HG02870 (cell line): ENCODE results near the gene GKAP1.
"Not testable (repeated sequence)": the region's sequence is repeated elsewhere in the genome, so short reads cannot be mapped to it uniquely, and the experiment has no call there.

Experiments
- ATAC-seq: cut with Tn5 transposase; IDR thresholded peaks from one replicate; pipeline ENCODE4 v1.9.1; 2021; ENCODE audit warnings: mild to moderate bottlenecking, moderate library complexity; ENCODE audit not compliant: unreplicated experiment

Gene GKAP1

GRCh38 chr9:83733739-83734138 is 83.8 kb downstream of the GKAP1 start:
- no peak for ATAC-seq

GRCh38 chr9:83728591-83729368 is 88.8 kb downstream of the GKAP1 start:
- ATAC-seq, result not testable (repeated sequence)

- ATAC-seq, result no peak
Measured at GRCh38 chr9:83724436-83724835, 93.1 kb downstream of the GKAP1 start.

- ATAC-seq, result no peak
Measured at GRCh38 chr9:83722726-83723495, 94.7 kb downstream of the GKAP1 start.

GRCh38 chr9:83721509-83721908 is 96.1 kb downstream of the GKAP1 start:
- no peak for ATAC-seq

GRCh38 chr9:83715794-83716193 is 101.8 kb downstream of the GKAP1 start:
- ATAC-seq, result no peak

GRCh38 chr9:83715221-83715620 is 102.3 kb downstream of the GKAP1 start:
- ATAC-seq, result no peak

GRCh38 chr9:83714329-83714728 is 103.2 kb downstream of the GKAP1 start:
- no peak for ATAC-seq

DNA sequence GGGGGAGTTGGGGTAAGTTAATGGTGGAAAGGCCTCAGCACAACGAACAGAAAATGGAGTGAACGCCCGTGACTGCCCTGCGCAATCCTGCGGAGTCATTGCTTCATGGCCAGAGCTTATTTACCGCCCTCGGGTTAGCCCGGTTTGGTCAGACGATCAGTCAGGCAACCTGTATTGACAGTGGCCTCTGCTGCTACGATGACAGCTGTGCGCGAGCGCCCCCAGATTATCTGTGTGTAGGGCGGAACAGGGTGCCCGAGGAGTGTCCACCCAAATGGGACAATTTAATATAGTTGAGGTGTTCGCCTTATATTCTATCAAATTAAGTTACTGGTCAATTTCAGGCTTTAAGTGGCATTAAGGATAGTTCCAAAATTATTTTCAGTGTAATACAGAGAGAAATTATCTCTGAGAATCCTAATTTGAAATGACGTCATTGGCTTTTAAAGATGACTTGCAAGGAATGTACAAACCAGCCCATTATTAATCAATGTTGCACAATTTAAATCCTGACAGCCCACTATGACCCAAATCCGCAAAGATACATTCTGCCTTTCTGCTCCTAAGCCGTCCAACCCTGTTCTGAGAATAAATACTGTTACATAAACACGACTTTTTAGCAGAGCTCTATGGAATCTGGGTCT is 108.9 kb downstream of the GKAP1 start:
- ATAC-seq, result peak; percentile 56

GRCh38 chr9:83707768-83708514 is 109.6 kb downstream of the GKAP1 start, which contains the start of gene UBQLN1:
Gene UBQLN1, minus strand, starts transcription at chr9:83707958. Its CDS starts 279 bp downstream, at chr9:83707679.
- ATAC-seq, result peak; percentile 72

GRCh38 chr9:83707518-83707767 is 110.1 kb downstream of the GKAP1 start:
- peak; percentile 46 for ATAC-seq

DNA sequence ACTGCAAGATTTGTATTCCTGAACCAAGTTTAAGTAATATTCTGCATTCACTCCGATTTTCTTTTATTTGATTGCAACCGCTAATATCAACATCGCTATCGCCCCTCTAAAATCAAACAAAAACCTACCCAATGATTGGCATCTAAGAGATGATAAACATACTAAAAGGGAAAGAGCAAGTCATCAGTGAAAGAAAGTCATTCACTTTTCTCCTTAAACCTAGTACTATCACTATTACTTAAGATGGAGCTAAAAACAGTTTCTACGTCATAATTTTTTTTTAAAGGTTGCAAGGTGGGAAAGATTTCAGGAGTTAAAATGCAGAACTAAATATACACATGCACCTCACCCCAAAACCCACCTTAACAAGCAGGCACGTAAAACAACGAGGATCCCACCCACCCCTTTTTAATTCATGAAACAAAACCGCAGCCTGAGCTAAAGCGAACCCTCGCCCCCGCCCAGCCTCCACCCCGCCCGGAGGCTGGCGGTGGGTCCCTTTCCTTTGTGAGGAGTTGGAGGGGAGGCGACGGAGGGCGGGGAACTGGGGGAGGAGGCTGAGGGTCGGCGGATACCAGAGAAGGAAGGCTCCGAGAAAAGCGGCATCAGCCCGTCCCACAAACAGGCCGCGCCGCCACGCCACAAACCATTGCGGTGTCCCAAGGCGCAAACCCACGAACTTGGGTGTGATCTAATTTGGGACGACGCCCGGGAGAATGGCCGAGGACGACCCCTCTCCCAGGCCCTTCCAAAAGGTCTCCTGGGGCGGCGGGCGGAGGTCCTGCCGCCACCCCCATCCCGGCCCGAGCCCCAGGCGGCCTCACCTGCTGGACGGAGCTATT is 110.7 kb downstream of the GKAP1 start:
- ATAC-seq, result peak; percentile 9

DNA sequence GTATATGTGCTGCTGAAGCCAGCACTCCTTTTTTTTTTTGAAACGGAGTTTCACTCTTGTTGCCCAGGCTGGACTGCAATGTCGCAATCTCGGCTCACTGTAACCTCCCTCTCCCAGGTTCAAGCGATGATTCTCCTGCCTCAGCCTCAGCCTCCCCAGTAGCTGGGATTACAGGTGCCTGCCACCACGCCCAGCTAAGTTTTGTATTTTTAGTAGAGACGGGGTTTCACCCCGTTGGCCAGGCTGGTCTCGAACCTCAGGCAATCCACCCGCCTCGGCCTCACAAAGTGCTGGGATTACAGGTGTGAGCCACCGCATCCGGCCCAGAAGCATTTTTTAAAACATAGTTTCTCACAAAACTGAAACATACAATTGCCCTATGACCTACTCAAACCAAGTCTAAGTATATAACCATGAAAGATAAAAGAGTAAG is 112.3 kb downstream of the GKAP1 start:
- ATAC-seq, result not testable (repeated sequence)

DNA sequence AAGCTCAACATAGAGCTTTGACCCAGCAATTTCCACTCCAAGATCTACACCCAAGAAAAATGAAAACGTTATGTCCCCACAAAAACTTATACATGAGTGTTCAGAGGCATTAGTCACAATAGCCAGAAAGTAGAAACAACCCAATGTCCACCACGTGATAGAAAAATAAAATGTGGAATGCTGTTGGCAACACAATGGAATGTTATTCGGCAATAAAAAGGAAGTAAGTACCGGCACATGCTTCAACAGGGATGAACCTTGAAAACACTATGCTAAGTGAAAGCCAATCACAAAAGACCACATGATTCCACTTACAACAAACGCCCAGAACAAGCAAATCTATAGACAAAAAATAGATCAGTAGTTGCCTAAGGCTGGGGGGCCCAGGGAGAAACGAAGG is 115.8 kb downstream of the GKAP1 start:
- ATAC-seq, result no peak

- ATAC-seq, result no peak
Measured at GRCh38 chr9:83701286-83701685, 116.3 kb downstream of the GKAP1 start.

DNA sequence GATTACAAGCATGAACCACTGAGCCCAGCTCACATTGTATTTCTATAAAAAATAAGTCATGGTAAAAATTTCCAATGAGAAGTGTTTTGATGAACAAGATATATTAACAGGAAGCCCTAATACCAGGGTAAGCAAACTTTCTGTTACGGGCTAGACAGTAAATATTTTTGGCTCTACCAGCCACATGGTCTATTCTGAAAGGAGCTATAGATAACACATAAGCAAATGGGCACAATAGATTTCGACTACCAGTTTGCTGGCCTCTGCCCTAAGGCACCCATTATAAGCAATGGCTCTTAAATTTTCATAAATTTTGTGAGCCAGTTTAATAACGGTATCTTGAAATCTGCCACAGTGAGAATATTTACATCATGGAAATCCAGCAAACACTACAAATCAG is 118.0 kb downstream of the GKAP1 start:
- ATAC-seq, result no peak

DNA sequence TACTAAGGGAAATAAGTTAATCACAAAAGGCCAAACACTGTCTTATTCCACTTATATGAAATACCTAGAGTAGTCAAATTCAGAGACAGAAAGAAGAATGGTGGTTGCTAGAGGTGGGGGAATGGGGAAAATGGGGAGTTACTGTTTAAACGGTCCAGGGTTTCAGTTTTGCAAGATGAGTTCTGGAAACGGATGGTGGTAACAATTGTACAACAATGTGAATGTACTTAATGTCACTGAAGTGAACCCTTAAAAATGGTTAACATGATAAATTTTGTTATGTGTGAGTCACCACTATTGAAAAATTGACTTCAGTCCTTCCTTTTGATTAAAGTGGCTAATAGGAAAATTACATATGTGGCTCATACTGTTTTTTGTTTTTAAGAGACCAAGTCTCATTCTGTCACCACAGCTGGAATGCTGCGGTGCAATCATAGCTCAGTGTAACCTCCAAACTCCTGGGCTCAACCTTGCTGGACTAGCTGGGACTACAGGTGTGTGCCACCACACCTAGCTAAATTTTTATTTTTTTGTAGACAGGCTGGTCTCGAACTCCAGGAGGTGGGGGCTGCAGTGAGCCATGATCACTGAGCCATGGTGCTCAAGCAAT is 118.5 kb downstream of the GKAP1 start:
- peak; percentile 44 for ATAC-seq

DNA sequence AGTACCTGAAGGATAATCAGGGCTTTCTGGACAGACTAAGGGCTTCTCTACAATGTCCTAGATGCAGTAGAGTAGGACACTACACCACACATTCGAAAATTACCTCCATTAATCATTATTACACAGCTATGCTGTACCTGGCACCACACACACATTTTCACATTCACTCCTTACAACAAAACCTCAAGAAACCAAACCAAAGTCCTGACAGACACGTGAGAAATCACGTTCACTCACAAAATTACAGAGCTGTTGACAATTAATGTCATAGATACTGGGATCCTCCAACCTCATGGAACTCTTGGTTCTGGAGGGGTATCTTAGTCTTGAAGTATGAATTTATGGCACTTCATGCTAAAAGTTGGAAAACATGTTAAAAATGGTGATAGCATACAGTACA is 126.1 kb downstream of the GKAP1 start:
- no peak for ATAC-seq
